ENCODE results near the gene BCAS2. TPM values are rescaled to one million over a fixed set of nuclear protein-coding genes. Genes with fewer than 3 reads are reported as not detected.
"Not testable (repeated sequence)": the region's sequence is repeated elsewhere in the genome, so short reads cannot be mapped to it uniquely, and the experiment has no call there.

The BCAS2 gene
- total RNA-seq, 2 experiments from 2014 or later: 46.5 to 48.0 TPM

DNA sequence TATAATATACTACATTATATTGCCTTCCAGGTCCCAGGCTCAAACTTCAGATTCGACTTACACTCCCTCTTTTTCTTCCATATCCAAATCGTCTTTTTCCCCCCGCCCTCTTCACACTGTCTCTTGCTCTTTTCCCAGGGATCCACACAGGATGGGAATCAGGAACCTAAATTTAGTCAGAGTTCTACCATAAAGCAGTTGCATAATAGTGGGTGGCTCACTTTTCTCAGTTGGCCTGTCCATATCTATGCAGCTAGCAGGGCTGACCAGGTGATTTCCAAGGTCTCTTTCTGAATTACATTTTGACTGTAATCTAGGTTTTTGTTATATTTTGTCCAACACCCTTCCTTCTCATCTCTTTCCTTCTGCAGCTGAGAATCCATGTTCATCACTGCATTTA, 7.7 kb upstream of the BCAS2 start:
- intact Hi-C loops (cut with micrococcal nuclease): no loop called here
- H3K27me3 Mint-ChIP-seq (ENCODE audit: low read depth): no peaks in the 10 kb centered on the region

DNA sequence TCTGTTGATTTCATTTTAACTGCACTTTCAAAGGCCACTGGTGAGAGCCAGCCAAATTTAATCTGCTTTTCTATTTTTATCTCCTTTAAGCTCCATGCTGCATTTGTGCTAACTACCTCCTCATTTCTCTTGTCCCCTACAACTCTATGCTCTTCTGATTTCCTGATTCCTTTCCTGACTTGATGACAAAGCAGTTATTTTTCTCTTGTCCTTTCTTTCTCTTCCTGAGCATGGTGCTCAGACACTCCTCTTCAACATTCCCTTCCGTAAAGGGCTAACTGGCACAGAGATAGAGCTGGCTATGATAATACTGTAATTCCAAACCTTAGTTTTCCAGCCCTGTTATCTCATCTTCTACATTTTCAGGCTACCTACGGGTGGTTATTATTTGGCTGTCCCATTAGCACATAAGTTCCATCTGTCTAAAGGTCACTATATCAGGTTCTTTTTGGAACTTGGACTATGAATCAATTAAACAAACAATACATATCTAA, 6.8 kb upstream of the BCAS2 start:
- Mint-ChIP-seq H3K36me3 (ENCODE audit: low read depth) (no peaks in the 10 kb centered on the region), H3K4me1 (ENCODE audit: low read depth) (no peaks in the 10 kb centered on the region), H3K4me3 (no peak overlapping the region), H3K9me3 (no peaks in the 10 kb centered on the region), H3K27ac (no peak overlapping the region), H3K27me3 (ENCODE audit: low read depth) (no peaks in the 10 kb centered on the region)
- no peak for DNase-seq
- intact Hi-C loops (cut with micrococcal nuclease): no loop called here
- CTCF ChIA-PET: interaction anchor here (1.0 kb wide), 1 partner anchor 254 kb away, joined by 3 read pairs; no protein-coding TSS in a partner anchor

More for the DNA sequence above, 7.7 kb upstream of the BCAS2 start:
- Mint-ChIP-seq H3K4me3 (no peak overlapping the region), H3K36me3 (ENCODE audit: low read depth) (no peaks in the 10 kb centered on the region), H3K27ac (no peak overlapping the region), H3K4me1 (ENCODE audit: low read depth) (no peaks in the 10 kb centered on the region), H3K9me3 (no peaks in the 10 kb centered on the region)
- DNase-seq: no peak
- CTCF ChIA-PET: no interaction called here

DNA sequence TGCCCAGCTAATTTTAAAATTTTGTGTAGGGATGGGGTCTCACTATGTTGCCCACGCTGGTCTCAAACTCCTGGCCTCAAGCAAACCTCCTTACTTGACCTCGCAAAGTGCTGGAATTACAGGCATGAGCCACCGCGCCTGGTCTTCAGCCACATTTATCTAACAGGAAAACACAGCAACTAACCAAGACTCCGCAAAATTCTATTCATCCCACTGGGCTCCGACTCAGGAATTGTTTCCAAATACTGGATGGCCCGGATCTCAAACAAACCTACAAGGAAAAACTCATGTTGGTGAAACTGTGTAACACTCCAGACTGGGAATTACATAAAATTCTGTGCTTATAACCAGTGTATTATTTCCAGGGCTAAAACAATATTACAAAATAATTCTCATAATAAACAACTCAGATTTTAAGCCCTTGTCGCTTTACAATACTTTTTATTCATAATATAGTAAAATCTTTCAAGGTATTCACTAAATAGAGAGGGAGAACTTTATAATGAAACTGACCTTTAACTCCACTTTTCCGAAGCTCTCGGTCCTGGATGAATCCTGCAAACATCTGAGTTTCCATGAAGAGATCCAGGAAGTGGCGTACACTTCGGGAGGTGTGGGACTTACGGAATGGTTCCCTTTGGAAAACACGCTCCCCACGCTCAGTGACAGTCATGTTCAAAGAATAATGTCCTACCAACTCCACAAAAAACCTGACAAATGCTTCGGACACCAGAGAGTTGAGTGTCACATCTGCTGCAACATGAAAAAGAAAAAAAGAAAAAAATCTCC, 6.0 kb upstream of the BCAS2 start:
- DNase-seq: no peak
- Mint-ChIP-seq H3K4me1 (ENCODE audit: low read depth) (peaks cover 3% of the 10 kb centered on the region), H3K36me3 (ENCODE audit: low read depth) (peaks cover 1% of the 10 kb centered on the region), H3K4me3 (no peak overlapping the region), H3K27ac (no peak overlapping the region), H3K27me3 (ENCODE audit: low read depth) (no peaks in the 10 kb centered on the region), H3K9me3 (no peaks in the 10 kb centered on the region)
- CTCF ChIA-PET: interaction anchor here (1.0 to 1.1 kb wide), 2 partner anchors 13 to 255 kb away, joined by 3 read pairs; no protein-coding TSS in a partner anchor
- intact Hi-C loops (cut with micrococcal nuclease): no loop called here

DNA sequence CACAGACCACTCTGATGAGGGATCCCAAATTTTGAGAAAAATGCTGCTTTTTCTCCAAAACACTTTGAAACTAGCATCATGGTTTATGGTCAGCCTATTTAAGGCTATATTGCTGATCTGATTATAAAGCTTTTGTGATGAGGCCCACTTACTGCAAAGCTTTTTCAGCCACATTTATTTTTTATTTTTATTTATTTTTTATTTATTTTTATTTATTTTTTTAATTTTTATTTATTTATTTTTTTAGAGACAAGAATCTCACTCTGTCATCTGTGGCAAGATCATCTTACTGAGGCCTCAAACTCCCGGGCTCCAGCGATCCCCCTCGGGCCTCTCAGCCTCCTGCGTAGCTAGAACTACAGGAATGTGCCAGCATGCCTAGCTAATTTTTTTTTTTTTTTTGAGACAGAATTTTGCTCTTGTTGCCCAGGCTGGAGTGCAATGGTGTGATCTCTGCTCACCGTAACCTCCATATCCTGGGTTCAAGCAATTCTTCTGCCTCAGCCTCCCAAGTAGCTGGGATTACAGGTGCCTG, 5.2 kb upstream of the BCAS2 start:
- H3K4me3 Mint-ChIP-seq: no peak overlapping the region
- peaks cover 7% of the 10 kb centered on the region for H3K36me3 Mint-ChIP-seq (ENCODE audit: low read depth)
- DNase-seq: no peak
- H3K9me3 Mint-ChIP-seq: no peaks in the 10 kb centered on the region
- no peaks in the 10 kb centered on the region for H3K27me3 Mint-ChIP-seq (ENCODE audit: low read depth)
- H3K27ac Mint-ChIP-seq: no peak overlapping the region
- intact Hi-C loops (cut with micrococcal nuclease): no loop called here
- CTCF ChIA-PET: interaction anchor here (1.1 kb wide), 1 partner anchor 14 kb away, joined by 3 read pairs; no protein-coding TSS in a partner anchor
- peaks cover 9% of the 10 kb centered on the region for H3K4me1 Mint-ChIP-seq (ENCODE audit: low read depth)

DNA sequence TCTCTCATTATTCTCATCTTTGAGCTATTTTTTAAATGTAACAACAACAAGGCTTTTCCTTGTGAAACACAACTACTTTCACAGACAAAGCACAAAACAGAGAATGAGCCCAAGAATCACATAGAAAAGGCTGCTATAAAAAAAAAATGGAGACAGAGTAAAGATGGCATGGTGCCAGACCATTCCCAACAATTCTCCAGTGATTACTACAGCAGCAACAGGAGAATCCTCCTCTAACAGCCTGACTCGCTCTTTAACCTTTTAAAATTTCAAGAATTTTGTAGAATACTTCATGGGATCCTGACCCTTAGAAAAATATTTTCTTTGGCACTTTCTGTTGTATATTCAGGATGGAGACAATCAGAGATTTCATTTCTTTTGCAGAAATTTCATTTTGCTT, 3.8 kb upstream of the BCAS2 start:
- peaks cover 12% of the 10 kb centered on the region for H3K4me1 Mint-ChIP-seq (ENCODE audit: low read depth)
- CTCF ChIA-PET: no interaction called here
- no peaks in the 10 kb centered on the region for H3K9me3 Mint-ChIP-seq
- intact Hi-C loops (cut with micrococcal nuclease): no loop called here
- H3K36me3 Mint-ChIP-seq (ENCODE audit: low read depth): peaks cover 8% of the 10 kb centered on the region
- DNase-seq: no peak
- no peak overlapping the region for H3K27ac Mint-ChIP-seq
- no peaks in the 10 kb centered on the region for H3K27me3 Mint-ChIP-seq (ENCODE audit: low read depth)
- no peak overlapping the region for H3K4me3 Mint-ChIP-seq

DNA sequence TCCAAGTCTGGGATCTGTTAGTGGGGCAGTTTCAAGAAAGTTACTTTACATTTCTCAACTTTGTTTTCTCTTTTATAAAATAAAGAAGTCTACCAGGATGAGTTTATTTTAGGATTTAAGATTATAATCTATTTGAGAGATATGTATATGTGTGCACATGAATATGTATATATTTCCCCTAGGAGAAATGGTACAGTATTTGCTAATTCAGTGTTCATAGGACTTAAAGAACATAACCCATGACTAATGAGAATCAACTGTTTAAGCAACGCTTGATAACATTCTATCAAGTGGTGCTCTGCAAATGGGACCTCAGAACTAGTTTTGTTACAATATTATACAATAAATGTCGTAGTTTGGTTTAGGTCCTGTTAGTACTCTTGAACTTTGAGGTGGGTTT, 7.0 kb downstream of the BCAS2 start:
- CTCF ChIA-PET: no interaction called here
- no peak overlapping the region for H3K27ac Mint-ChIP-seq

DNA sequence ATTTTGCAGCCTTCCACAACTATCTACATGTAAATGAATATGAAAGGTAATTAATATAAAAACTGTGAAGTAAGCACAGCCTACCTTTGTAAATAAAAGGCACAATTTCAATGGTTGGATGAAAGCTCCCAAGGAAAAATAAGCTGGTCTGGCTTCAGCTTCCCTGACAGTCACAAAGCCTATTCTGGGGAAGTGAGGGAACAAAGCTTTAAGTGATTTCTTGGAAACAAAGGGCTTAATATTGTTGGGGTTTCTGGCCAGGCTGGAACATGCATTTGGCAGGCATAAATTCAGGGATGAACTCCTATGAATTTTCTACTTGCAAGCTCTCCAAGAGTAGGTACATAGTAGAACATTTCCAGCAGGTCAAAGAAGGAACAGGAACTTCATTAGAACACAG, 17.3 kb downstream of the BCAS2 start:
- H3K4me3 Mint-ChIP-seq: no peak overlapping the region
- H3K4me1 Mint-ChIP-seq (ENCODE audit: low read depth): no peaks in the 10 kb centered on the region
- CTCF ChIA-PET: no interaction called here
- H3K27ac Mint-ChIP-seq: no peak overlapping the region
- H3K9me3 Mint-ChIP-seq: peaks cover 5% of the 10 kb centered on the region
- no peaks in the 10 kb centered on the region for H3K27me3 Mint-ChIP-seq (ENCODE audit: low read depth)
- intact Hi-C loops (cut with micrococcal nuclease): no loop called here
- no peak for DNase-seq
- peaks cover 44% of the 10 kb centered on the region for H3K36me3 Mint-ChIP-seq (ENCODE audit: low read depth)

More for the DNA sequence above, 7.0 kb downstream of the BCAS2 start:
- intact Hi-C loops (cut with micrococcal nuclease): no loop called here
- Mint-ChIP-seq H3K4me1 (ENCODE audit: low read depth) (peaks cover 17% of the 10 kb centered on the region), H3K27me3 (ENCODE audit: low read depth) (no peaks in the 10 kb centered on the region), H3K9me3 (no peaks in the 10 kb centered on the region), H3K36me3 (ENCODE audit: low read depth) (peaks cover 48% of the 10 kb centered on the region), H3K4me3 (no peak overlapping the region)
- no peak for DNase-seq

DNA sequence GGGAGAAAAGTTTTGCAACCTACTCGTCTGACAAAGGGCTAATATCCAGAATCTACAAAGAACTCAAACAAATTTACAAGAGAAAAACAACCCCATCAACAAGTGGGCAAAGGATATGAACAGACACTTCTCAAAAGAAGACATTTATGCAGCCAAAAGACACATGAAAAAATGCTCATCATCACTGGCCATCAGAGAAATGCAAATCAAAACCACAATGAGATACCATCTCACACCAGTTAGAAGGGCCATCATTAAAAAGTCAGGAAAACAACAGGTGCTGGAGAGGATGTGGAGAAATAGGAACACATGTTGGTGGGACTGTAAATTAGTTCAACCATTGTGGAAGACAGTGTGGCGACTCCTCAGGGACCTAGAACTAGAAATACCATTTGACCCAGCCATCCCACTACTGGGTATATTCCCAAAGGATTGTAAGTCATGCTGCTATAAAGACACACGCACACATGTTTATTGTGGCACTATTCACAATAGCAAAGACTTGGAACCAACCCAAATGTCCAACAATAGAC, 18.4 kb downstream of the BCAS2 start:
- CTCF ChIA-PET: not testable (repeated sequence)

DNA sequence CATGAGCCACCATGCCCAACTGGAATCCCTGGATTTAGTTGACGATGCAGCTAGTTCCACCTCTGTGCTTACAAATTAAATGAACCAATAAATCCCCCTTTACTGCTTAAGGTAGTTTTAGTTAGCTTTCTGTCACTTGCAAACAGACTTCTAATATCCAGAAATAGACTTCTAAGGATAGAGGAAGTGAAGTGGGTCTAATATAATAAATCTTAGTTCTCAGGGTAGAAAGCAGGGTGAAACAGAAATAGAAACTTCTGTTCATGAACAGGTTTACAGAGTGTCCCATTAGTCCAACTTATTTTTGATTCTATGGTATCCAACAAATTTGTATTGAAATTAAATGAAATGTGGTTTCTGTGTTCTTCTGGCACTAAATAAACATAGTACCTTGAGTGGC, 20.1 kb downstream of the BCAS2 start:
- CTCF ChIA-PET: interaction anchor here (0.6 kb wide), 1 partner anchor 105 kb away, joined by 3 read pairs; no protein-coding TSS in a partner anchor
- no peak for DNase-seq
- Mint-ChIP-seq H3K27me3 (ENCODE audit: low read depth) (no peaks in the 10 kb centered on the region), H3K36me3 (ENCODE audit: low read depth) (peaks cover 20% of the 10 kb centered on the region), H3K9me3 (peaks cover 4% of the 10 kb centered on the region), H3K4me1 (ENCODE audit: low read depth) (no peaks in the 10 kb centered on the region), H3K4me3 (no peak overlapping the region), H3K27ac (no peak overlapping the region)
- intact Hi-C loops (cut with micrococcal nuclease): no loop called here

More for the DNA sequence above, 18.4 kb downstream of the BCAS2 start:
- H3K9me3 Mint-ChIP-seq; H3K4me3 Mint-ChIP-seq; H3K27me3 Mint-ChIP-seq (ENCODE audit: low read depth); DNase-seq; H3K27ac Mint-ChIP-seq; H3K4me1 Mint-ChIP-seq (ENCODE audit: low read depth); intact Hi-C loops (cut with micrococcal nuclease): not testable (repeated sequence)
- H3K36me3 Mint-ChIP-seq (ENCODE audit: low read depth): peaks cover 35% of the 10 kb centered on the region

DNA sequence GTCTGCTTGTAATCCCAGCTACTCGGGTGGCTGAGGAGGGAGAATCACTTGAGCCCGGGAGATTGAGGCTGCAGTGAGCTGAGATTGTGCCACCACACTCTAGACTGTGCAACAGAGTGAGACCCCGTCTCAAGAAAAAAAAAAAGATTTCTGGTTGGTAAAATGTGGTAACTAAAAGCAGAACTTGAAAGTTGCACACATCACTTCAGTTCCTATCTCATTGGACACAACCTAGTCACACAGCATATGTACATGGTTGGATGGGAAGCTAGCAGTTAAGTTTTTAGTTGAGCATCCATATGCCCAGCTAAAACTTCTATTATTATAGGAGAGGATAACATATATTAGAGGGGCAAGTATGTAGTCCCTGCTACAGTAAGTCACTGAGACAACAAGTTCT, 22.1 kb downstream of the BCAS2 start:
- CTCF ChIA-PET: interaction anchor here (0.6 to 3.1 kb wide), 4 partner anchors 108 to 257 kb away, joined by 4 to 19 read pairs (median 5); no protein-coding TSS in a partner anchor
- H3K4me1 Mint-ChIP-seq (ENCODE audit: low read depth): no peaks in the 10 kb centered on the region
- no peaks in the 10 kb centered on the region for H3K9me3 Mint-ChIP-seq
- peaks cover 4% of the 10 kb centered on the region for H3K36me3 Mint-ChIP-seq (ENCODE audit: low read depth)
- no peak overlapping the region for H3K4me3 Mint-ChIP-seq
- DNase-seq: no peak
- intact Hi-C loops (cut with micrococcal nuclease): loop anchor here (2.0 to 5.0 kb wide), 2 partner anchors 49 to 582 kb away; partner anchors contain the start of genes OLFML3 and TRIM33
- no peak overlapping the region for H3K27ac Mint-ChIP-seq
- H3K27me3 Mint-ChIP-seq (ENCODE audit: low read depth): no peaks in the 10 kb centered on the region

DNA sequence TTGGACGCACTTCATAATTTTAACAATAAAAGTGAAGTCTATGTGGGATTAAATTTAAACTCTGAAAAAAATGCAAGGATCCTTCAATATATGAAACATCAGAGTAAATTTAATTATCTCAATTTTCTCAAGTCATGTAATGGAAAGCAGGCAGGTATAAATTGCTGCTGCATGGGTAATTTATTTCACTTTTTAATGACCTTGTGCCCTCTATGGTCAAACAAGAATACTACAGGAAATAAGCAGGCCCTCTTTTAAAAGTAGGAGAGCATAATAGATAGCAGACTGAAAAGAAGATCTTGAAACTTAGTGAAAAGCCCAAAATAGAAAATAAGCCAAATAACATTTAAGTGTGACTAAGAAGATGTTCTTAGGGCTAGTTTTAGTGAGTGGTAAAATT, 22.9 kb downstream of the BCAS2 start:
- no peak overlapping the region for H3K27ac Mint-ChIP-seq
- H3K4me1 Mint-ChIP-seq (ENCODE audit: low read depth): no peaks in the 10 kb centered on the region
- H3K9me3 Mint-ChIP-seq: no peaks in the 10 kb centered on the region
- intact Hi-C loops (cut with micrococcal nuclease): loop anchor here (1.0 to 5.0 kb wide), 3 partner anchors 48 to 581 kb away; partner anchors contain the start of genes OLFML3 and TRIM33
- CTCF ChIA-PET: interaction anchor here (3.1 kb wide), 1 partner anchor 212 kb away, joined by 19 read pairs; no protein-coding TSS in a partner anchor
- H3K27me3 Mint-ChIP-seq (ENCODE audit: low read depth): no peaks in the 10 kb centered on the region
- H3K4me3 Mint-ChIP-seq: no peak overlapping the region
- H3K36me3 Mint-ChIP-seq (ENCODE audit: low read depth): peaks cover 3% of the 10 kb centered on the region
- DNase-seq: no peak

DNA sequence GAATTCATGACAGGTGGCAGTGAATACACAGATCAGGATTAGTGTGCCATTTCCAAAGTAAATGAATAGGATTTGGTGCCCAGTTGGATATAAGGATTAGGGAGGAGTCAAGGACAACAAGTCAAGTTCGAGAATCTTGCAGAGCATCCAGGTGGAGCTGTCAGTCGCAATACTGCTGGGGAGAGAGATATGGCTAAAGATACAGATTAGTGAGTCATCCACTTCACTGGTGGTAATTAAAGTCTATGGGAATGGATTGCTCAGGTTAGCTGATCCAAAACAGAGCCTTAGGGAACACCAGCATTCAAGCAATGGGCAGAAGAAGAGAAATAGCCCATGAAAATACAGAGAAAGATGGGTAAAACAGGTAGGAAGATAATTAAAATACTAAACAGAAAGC, 26.8 kb downstream of the BCAS2 start:
- H3K27me3 Mint-ChIP-seq (ENCODE audit: low read depth): peaks cover 3% of the 10 kb centered on the region
- intact Hi-C loops (cut with micrococcal nuclease): no loop called here
- H3K9me3 Mint-ChIP-seq: no peaks in the 10 kb centered on the region
- DNase-seq: no peak
- H3K36me3 Mint-ChIP-seq (ENCODE audit: low read depth): no peaks in the 10 kb centered on the region
- H3K4me3 Mint-ChIP-seq: no peak overlapping the region
- H3K27ac Mint-ChIP-seq: no peak overlapping the region
- CTCF ChIA-PET: no interaction called here
- H3K4me1 Mint-ChIP-seq (ENCODE audit: low read depth): no peaks in the 10 kb centered on the region
